Measurements from ENCODE around the gene FAM20A. TPM values are rescaled to one million over a fixed set of nuclear protein-coding genes. Genes with fewer than 3 reads are reported as not detected.

The FAM20A gene
- total and polyA plus RNA-seq, 9 of the 15 experiments (the other 6 are each of a cell fraction or from before 2014, with no cell fraction given), result 0.07 TPM; not detected in 8

- H3K9ac ChIP-seq (ENCODE audit: insufficient read depth in 1 of 2, low read depth in 2 of 2, low read length in 2 of 2), result no peak overlapping the region
- ATAC-seq, result no peak
- no peaks in the 10 kb centered on the region for H3K79me2 ChIP-seq (ENCODE audit: control insufficient read depth, insufficient read depth, low read length)
- H3K4me3 ChIP-seq, result no peak overlapping the region
- ChIA-PET CTCF (ENCODE audit: low intra/inter-chr PET ratio) (interaction anchor here (0.6 kb wide), 2 partner anchors 63 to 480 kb away, joined by 3 to 7 read pairs; no protein-coding TSS in a partner anchor), POLR2A (interaction anchor here (0.7 kb wide), 1 partner anchor 299 kb away, joined by 3 read pairs; no protein-coding TSS in a partner anchor)
- in situ Hi-C loops (cut with MboI), result no loop called here
- no peak overlapping the region for H3K4me2 ChIP-seq (ENCODE audit: insufficient read depth, low read length)
- TF ChIP-seq MIER1 (IDR thresholded peaks at IDR 0.05; ENCODE audit: low read depth), result no peak
- no peak for TF ChIP-seq ZC3H4 (CRISPR knock-in tag; IDR thresholded peaks at IDR 0.05; ENCODE audit: borderline replicate concordance)
- TF ChIP-seq OTX1 (CRISPR knock-in tag; IDR thresholded peaks at IDR 0.05), result no peak
- no peak for TF ChIP-seq EGR1 (conservative IDR thresholded peaks at IDR 0.05)
- DNase-seq (ENCODE audit: extremely low read depth in 1 of 4, low spot score in 3 of 4), result no peak
- intact Hi-C loops (cut with micrococcal nuclease), result no loop called here
- no peak for FAIRE-seq
- no peak overlapping the region for H3K27ac ChIP-seq (ENCODE audit: extremely low read depth, low read depth, low read length)
- no peaks in the 10 kb centered on the region for H3K36me3 ChIP-seq (ENCODE audit: control insufficient read depth, insufficient read depth, low read length)
- H3K9me1 ChIP-seq (ENCODE audit: control insufficient read depth, insufficient read depth, low read length), result no peaks in the 10 kb centered on the region
- 0% methylated on average over 9 of the region's 9 CpGs for whole genome bisulfite sequencing (ENCODE audit: insufficient coverage, low coverage, missing lambda C conversion rate)
- H2AFZ ChIP-seq (ENCODE audit: low read depth, low read length), result no peak overlapping the region
- BruUV-seq (replicated peaks), result no TSS peak
- H3K9me3 ChIP-seq (replicated peaks; ENCODE audit: control insufficient read depth, insufficient read depth, low read depth, low read length), result no peaks in the 10 kb centered on the region; the same call in 1 of the 2 replicates
- H3K27me3 ChIP-seq (ENCODE audit: control insufficient read depth in 2 of 2, insufficient read depth in 2 of 2, low read length in 2 of 2), result peaks cover 12 to 20% of the 10 kb centered on the region in 2 experiments; a peak in 4 of 5 replicates
- no peaks in the 10 kb centered on the region for H3K4me1 ChIP-seq (replicated peaks in 1 of 2; ENCODE audit: control insufficient read depth in 2 of 2, insufficient read depth in 2 of 2, low read length in 2 of 2)
- no peaks in the 10 kb centered on the region for H4K20me1 ChIP-seq (replicated peaks; ENCODE audit: control insufficient read depth, insufficient read depth, low read length)
Measured at GRCh38 chr17:68581863-68582645, 19.1 kb downstream of the FAM20A start.

- H3K4me2 ChIP-seq (ENCODE audit: insufficient read depth, low read length), result no peak overlapping the region
- H2AFZ ChIP-seq (ENCODE audit: low read depth, low read length), result no peak overlapping the region
- no TSS peak for BruUV-seq (replicated peaks)
- in situ Hi-C loops (cut with MboI), result no loop called here
- H3K4me1 ChIP-seq (replicated peaks in 1 of 2; ENCODE audit: control insufficient read depth in 2 of 2, insufficient read depth in 2 of 2, low read length in 2 of 2), result no peaks in the 10 kb centered on the region
- TF ChIP-seq CEBPG (CRISPR knock-in tag; IDR thresholded peaks at IDR 0.05), result no peak
- TF ChIP-seq CEBPG (tag; conservative IDR thresholded peaks at IDR 0.05 in 1 of 2, IDR thresholded peaks at IDR 0.05 in 1 of 2), result peak in 1 of 2 experiments; percentile 51; a peak in 1 of 4 replicates
- TF ChIP-seq CEBPB (tag; IDR thresholded peaks at IDR 0.05), result peak; percentile 77
- TF ChIP-seq ZNF668 (CRISPR knock-in tag; IDR thresholded peaks at IDR 0.05), result no peak
- TF ChIP-seq RBM15 (IDR thresholded peaks at IDR 0.05; ENCODE audit: insufficient read depth, low read length), result no peak
- no peak for TF ChIP-seq CBFA2T2 (conservative IDR thresholded peaks at IDR 0.05)
- TF ChIP-seq C11orf30 (IDR thresholded peaks at IDR 0.05; ENCODE audit: low read depth), result no peak
- TF ChIP-seq TGIF2 (CRISPR knock-in tag; IDR thresholded peaks at IDR 0.05), result no peak
- no peak for DNase-seq (ENCODE audit: extremely low read depth in 1 of 4, low spot score in 3 of 4)
- no peak overlapping the region for H3K27ac ChIP-seq (ENCODE audit: extremely low read depth, low read depth, low read length)
- H3K9me1 ChIP-seq (ENCODE audit: control insufficient read depth, insufficient read depth, low read length), result no peaks in the 10 kb centered on the region
- intact Hi-C loops (cut with micrococcal nuclease), result no loop called here
- no peaks in the 10 kb centered on the region; the same call in 1 of the 2 replicates for H3K9me3 ChIP-seq (replicated peaks; ENCODE audit: control insufficient read depth, insufficient read depth, low read depth, low read length)
- no peaks in the 10 kb centered on the region for H3K79me2 ChIP-seq (ENCODE audit: control insufficient read depth, insufficient read depth, low read length)
- 0% methylated on average over 6 of the region's 6 CpGs for WGBS (ENCODE audit: insufficient coverage, low coverage, missing lambda C conversion rate)
- no peaks in the 10 kb centered on the region for H3K36me3 ChIP-seq (ENCODE audit: control insufficient read depth, insufficient read depth, low read length)
- ChIA-PET POLR2A (interaction anchor here (1.3 to 1.4 kb wide), 2 partner anchors 12 to 14 kb away, joined by 3 to 5 read pairs; no protein-coding TSS in a partner anchor), CTCF (ENCODE audit: low intra/inter-chr PET ratio) (no interaction called here)
- ATAC-seq, result no peak
- no peak overlapping the region for H3K9ac ChIP-seq (ENCODE audit: insufficient read depth in 1 of 2, low read depth in 2 of 2, low read length in 2 of 2)
- no peak overlapping the region for H3K4me3 ChIP-seq
- no peak for FAIRE-seq
- H3K27me3 ChIP-seq (ENCODE audit: control insufficient read depth in 2 of 2, insufficient read depth in 2 of 2, low read length in 2 of 2), result peaks cover 12 to 28% of the 10 kb centered on the region in 2 experiments; a peak in 4 of 5 replicates
- H4K20me1 ChIP-seq (replicated peaks; ENCODE audit: control insufficient read depth, insufficient read depth, low read length), result no peaks in the 10 kb centered on the region
Measured at GRCh38 chr17:68580236-68580770, 20.9 kb downstream of the FAM20A start.

Data from K562 (cell line).